HepG2 (cell line): Measurements from ENCODE around the gene ELMO2. TPM values are rescaled to one million over a fixed set of nuclear protein-coding genes. Genes with fewer than 3 reads are reported as not detected.

Source experiments
- CCAR2 ChIP-seq: fragments of 200-400 bp; formaldehyde crosslinking; optimal IDR thresholded peaks from 2 replicates; pipeline ENCODE3; 2018; ENCODE audit warnings: low read depth, mild to moderate bottlenecking, low read length, moderate library complexity
- HNF4G ChIP-seq, 2 experiments: sonication (generic) in 1 of 2; formaldehyde crosslinking in 1 of 2; IDR thresholded peaks; 2 replicates each; pipeline versions ENCODE4 v1.4.0 to v1.6.1; 2011 to 2020; ENCODE audit warnings: borderline replicate concordance in 2 of 2, low read depth in 2 of 2, mild to moderate bottlenecking in 2 of 2, low read length in 1 of 2, missing genetic modification reagents in 1 of 2, moderate library complexity in 1 of 2
- NFE2L1 ChIP-seq: sonication (generic); formaldehyde crosslinking; IDR thresholded peaks from 2 replicates; pipeline ENCODE4 v1.4.0; 2020; ENCODE audit warnings: missing genetic modification reagents, mild to moderate bottlenecking, borderline replicate concordance
- NONO ChIP-seq, 2 experiments: fragments of 450-650 bp in 1 of 2; sonication (generic) in 1 of 2; formaldehyde crosslinking in 1 of 2; IDR thresholded peaks in 1 of 2; conservative IDR thresholded peaks in 1 of 2; 2 replicates each; pipeline versions ENCODE4 v1.6.1 to v1.8.0; 2017 to 2022; ENCODE audit warnings: mild to moderate bottlenecking in 1 of 2, missing genetic modification reagents in 1 of 2, moderate library complexity in 1 of 2
- RARA ChIP-seq: IDR thresholded peaks from 2 replicates; pipeline ENCODE4 v1.6.1; 2016; ENCODE audit warnings: missing genetic modification reagents, missing compliant biosample characterization
- RFXAP ChIP-seq: sonication (generic); formaldehyde crosslinking; IDR thresholded peaks from 2 replicates; pipeline ENCODE4 v1.4.0; 2020; ENCODE audit warnings: missing genetic modification reagents, borderline replicate concordance
- SNAPC2 ChIP-seq: sonication (generic); formaldehyde crosslinking; IDR thresholded peaks from 2 replicates; pipeline ENCODE4 v1.8.1; 2022; ENCODE audit warnings: mild to moderate bottlenecking, missing genetic modification reagents
- U2AF2 ChIP-seq: fragments of 200-400 bp; formaldehyde crosslinking; IDR thresholded peaks from 2 replicates; pipeline ENCODE4 v1.6.1; 2017; ENCODE audit warnings: low read depth, mild to moderate bottlenecking, low read length
- ZNF205 ChIP-seq: IDR thresholded peaks from 2 replicates; pipeline ENCODE4 v1.6.1; 2018; ENCODE audit warnings: missing biosample characterization, missing genetic modification reagents
- ZNF329 ChIP-seq: sonication (generic); formaldehyde crosslinking; IDR thresholded peaks from 2 replicates; pipeline ENCODE4 v1.9.0; 2021; ENCODE audit warnings: low read depth, mild to moderate bottlenecking, missing genetic modification reagents
- ZNF331 ChIP-seq: sonication (generic); formaldehyde crosslinking; IDR thresholded peaks from 2 replicates; pipeline ENCODE4 v1.4.0; 2020; ENCODE audit warnings: missing genetic modification reagents
- ZNF563 ChIP-seq: sonication (generic); formaldehyde crosslinking; IDR thresholded peaks from 2 replicates; pipeline ENCODE4 v1.8.0; 2022; ENCODE audit warnings: mild to moderate bottlenecking, moderate library complexity, missing genetic modification reagents
- ZNF570 ChIP-seq: sonication (generic); formaldehyde crosslinking; IDR thresholded peaks from 2 replicates; pipeline ENCODE4 v1.4.0; 2020; ENCODE audit warnings: mild to moderate bottlenecking, missing genetic modification reagents, borderline replicate concordance
- ZNF598 ChIP-seq: sonication (generic); formaldehyde crosslinking; IDR thresholded peaks from 2 replicates; pipeline ENCODE4 v1.5.1; 2020; ENCODE audit warnings: mild to moderate bottlenecking, missing genetic modification reagents, borderline replicate concordance
- ZNF615 ChIP-seq: sonication (generic); formaldehyde crosslinking; IDR thresholded peaks from 2 replicates; pipeline ENCODE4 v1.5.0; 2020; ENCODE audit warnings: mild to moderate bottlenecking, missing genetic modification reagents, borderline replicate concordance
- ZNF720 ChIP-seq: sonication (generic); formaldehyde crosslinking; IDR thresholded peaks from 2 replicates; pipeline ENCODE4 v1.4.0; 2020; ENCODE audit warnings: missing genetic modification reagents
- ZSCAN12 ChIP-seq: sonication (generic); formaldehyde crosslinking; IDR thresholded peaks from 2 replicates; pipeline ENCODE4 v1.9.0; 2021; ENCODE audit warnings: mild to moderate bottlenecking, missing genetic modification reagents
- polyA plus RNA-seq, 8 experiments: library from polyadenylated mRNA; depleted of rRNA in 3 of 8; stranded (reverse) in 7 of 8; unstranded in 1 of 8; fragments of >200 nt; fragmentation: Illumina TruSeq in 4 of 8; extraction: Trizol in 4 of 8; gene quantifications; 2 replicates each; pipeline versions ENCODE4 v1.2.1 to v1.2.3, GENCODE V29; 2011 to 2016; ENCODE audit warnings: low read depth in 4 of 8, missing spikeins in 1 of 8, mixed read lengths in 1 of 8; ENCODE audit not compliant: insufficient read depth in 1 of 8
- total RNA-seq, 5 experiments: library from RNA; depleted of rRNA; stranded (reverse); fragments of >200 nt; fragmentation: Illumina TruSeq; extraction: Trizol; gene quantifications; 2 replicates each; pipeline ENCODE4 v1.2.3, GENCODE V29; 2016; ENCODE audit warnings: low read depth in 1 of 5
- TF ChIP-seq, protein P1 (sequence below): sonication (generic); formaldehyde crosslinking; IDR thresholded peaks from 2 replicates; pipeline ENCODE4 v1.4.0; 2020; ENCODE audit warnings: low read depth, missing genetic modification reagents
- TF ChIP-seq, protein P2 (sequence below): sonication (generic); formaldehyde crosslinking; IDR thresholded peaks from 2 replicates; pipeline ENCODE4 v1.5.1; 2020; ENCODE audit warnings: missing genetic modification reagents, mild to moderate bottlenecking, borderline replicate concordance
- TF ChIP-seq, protein P3 (sequence below): sonication (generic); formaldehyde crosslinking; IDR thresholded peaks from 2 replicates; pipeline ENCODE4 v1.4.0; 2020; ENCODE audit warnings: missing genetic modification reagents, borderline replicate concordance

The ELMO2 gene
- total and polyA plus RNA-seq, 2 of the 13 experiments (the other 11 are each of a cell fraction or from before 2014, with no cell fraction given) = 30.6 to 35.7 TPM

- TF ChIP-seq, protein P1, sequence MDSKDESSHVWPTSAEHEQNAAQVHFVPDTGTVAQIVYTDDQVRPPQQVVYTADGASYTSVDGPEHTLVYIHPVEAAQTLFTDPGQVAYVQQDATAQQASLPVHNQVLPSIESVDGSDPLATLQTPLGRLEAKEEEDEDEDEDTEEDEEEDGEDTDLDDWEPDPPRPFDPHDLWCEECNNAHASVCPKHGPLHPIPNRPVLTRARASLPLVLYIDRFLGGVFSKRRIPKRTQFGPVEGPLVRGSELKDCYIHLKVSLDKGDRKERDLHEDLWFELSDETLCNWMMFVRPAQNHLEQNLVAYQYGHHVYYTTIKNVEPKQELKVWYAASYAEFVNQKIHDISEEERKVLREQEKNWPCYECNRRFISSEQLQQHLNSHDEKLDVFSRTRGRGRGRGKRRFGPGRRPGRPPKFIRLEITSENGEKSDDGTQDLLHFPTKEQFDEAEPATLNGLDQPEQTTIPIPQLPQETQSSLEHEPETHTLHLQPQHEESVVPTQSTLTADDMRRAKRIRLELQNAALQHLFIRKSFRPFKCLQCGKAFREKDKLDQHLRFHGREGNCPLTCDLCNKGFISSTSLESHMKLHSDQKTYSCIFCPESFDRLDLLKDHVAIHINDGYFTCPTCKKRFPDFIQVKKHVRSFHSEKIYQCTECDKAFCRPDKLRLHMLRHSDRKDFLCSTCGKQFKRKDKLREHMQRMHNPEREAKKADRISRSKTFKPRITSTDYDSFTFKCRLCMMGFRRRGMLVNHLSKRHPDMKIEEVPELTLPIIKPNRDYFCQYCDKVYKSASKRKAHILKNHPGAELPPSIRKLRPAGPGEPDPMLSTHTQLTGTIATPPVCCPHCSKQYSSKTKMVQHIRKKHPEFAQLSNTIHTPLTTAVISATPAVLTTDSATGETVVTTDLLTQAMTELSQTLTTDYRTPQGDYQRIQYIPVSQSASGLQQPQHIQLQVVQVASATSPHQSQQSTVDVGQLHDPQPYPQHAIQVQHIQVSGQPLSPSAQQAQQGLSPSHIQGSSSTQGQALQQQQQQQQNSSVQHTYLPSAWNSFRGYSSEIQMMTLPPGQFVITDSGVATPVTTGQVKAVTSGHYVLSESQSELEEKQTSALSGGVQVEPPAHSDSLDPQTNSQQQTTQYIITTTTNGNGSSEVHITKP = peak; percentile 25; the same call in 1 of the 2 replicates
- TF ChIP-seq, protein P2, sequence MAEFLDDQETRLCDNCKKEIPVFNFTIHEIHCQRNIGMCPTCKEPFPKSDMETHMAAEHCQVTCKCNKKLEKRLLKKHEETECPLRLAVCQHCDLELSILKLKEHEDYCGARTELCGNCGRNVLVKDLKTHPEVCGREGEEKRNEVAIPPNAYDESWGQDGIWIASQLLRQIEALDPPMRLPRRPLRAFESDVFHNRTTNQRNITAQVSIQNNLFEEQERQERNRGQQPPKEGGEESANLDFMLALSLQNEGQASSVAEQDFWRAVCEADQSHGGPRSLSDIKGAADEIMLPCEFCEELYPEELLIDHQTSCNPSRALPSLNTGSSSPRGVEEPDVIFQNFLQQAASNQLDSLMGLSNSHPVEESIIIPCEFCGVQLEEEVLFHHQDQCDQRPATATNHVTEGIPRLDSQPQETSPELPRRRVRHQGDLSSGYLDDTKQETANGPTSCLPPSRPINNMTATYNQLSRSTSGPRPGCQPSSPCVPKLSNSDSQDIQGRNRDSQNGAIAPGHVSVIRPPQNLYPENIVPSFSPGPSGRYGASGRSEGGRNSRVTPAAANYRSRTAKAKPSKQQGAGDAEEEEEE (CRISPR knock-in tag) = no peak
- TF ChIP-seq ZSCAN12 (CRISPR knock-in tag) = peak; percentile 93
- peak; percentile 18 for TF ChIP-seq CCAR2
- TF ChIP-seq ZNF598 (CRISPR knock-in tag) = peak; percentile 99
- peak; percentile 17; the same call in 1 of the 2 replicates for TF ChIP-seq RARA
- TF ChIP-seq, protein P3, sequence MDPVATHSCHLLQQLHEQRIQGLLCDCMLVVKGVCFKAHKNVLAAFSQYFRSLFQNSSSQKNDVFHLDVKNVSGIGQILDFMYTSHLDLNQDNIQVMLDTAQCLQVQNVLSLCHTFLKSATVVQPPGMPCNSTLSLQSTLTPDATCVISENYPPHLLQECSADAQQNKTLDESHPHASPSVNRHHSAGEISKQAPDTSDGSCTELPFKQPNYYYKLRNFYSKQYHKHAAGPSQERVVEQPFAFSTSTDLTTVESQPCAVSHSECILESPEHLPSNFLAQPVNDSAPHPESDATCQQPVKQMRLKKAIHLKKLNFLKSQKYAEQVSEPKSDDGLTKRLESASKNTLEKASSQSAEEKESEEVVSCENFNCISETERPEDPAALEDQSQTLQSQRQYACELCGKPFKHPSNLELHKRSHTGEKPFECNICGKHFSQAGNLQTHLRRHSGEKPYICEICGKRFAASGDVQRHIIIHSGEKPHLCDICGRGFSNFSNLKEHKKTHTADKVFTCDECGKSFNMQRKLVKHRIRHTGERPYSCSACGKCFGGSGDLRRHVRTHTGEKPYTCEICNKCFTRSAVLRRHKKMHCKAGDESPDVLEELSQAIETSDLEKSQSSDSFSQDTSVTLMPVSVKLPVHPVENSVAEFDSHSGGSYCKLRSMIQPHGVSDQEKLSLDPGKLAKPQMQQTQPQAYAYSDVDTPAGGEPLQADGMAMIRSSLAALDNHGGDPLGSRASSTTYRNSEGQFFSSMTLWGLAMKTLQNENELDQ = peak; percentile 65
- TF ChIP-seq ZNF331 (CRISPR knock-in tag) = no peak; the same call in 1 of the 2 replicates
- peak; percentile 89 for TF ChIP-seq RFXAP (CRISPR knock-in tag)
- TF ChIP-seq HNF4G (IDR thresholded peaks at IDR 0.05; ENCODE audit: borderline replicate concordance, low read depth, low read length) = no peak
- peak; percentile 80; the same call in 1 of the 2 replicates for TF ChIP-seq HNF4G (CRISPR knock-in tag; IDR thresholded peaks at IDR 0.05; ENCODE audit: borderline replicate concordance, low read depth)
- 0 out of 2 replicates have a peak, but pooled peaks have one; percentile 39 for TF ChIP-seq NFE2L1 (CRISPR knock-in tag)
- no peak; the same call in 1 of the 2 replicates for TF ChIP-seq ZNF615 (CRISPR knock-in tag)
- TF ChIP-seq U2AF2 = no peak; the same call in 1 of the 2 replicates
- peak; percentile 97 for TF ChIP-seq SNAPC2 (CRISPR knock-in tag)
- no peak for TF ChIP-seq ZNF570 (CRISPR knock-in tag)
- TF ChIP-seq NONO (IDR thresholded peaks at IDR 0.05) = no peak
- TF ChIP-seq NONO (CRISPR knock-in tag; conservative IDR thresholded peaks at IDR 0.05) = peak; percentile 100
- TF ChIP-seq ZNF205 (CRISPR knock-in tag) = no peak
- TF ChIP-seq ZNF329 = peak; percentile 87
- peak; percentile 94 for TF ChIP-seq ZNF563 (CRISPR knock-in tag)
- TF ChIP-seq ZNF720 (CRISPR knock-in tag) = no peak
Observed at GRCh38 chr20:46363874-46364669, 42.3 kb downstream of the ELMO2 start (continued).
